Measurements from ENCODE around the gene PRKD2.

The PRKD2 gene

GRCh38 chr19:46720503-46721239 is 3.8 kb upstream of the PRKD2 start:
- TF ChIP-seq PAX5 (IDR thresholded peaks at IDR 0.05; ENCODE audit: insufficient read depth, low read length, severe bottlenecking) = no peak
- no peak for TF ChIP-seq POU2F2 (IDR thresholded peaks at IDR 0.05; ENCODE audit: low read depth, low read length)
- TF ChIP-seq POLR2AphosphoS5 (IDR thresholded peaks at IDR 0.05; ENCODE audit: low read depth, low read length) = no peak
- no peak for TF ChIP-seq SPI1 (IDR thresholded peaks at IDR 0.05; ENCODE audit: low read depth, low read length)
- no peak for TF ChIP-seq POLR2A (IDR thresholded peaks at IDR 0.05; ENCODE audit: low read depth, low read length)
- no peak for TF ChIP-seq TAF1 (IDR thresholded peaks at IDR 0.05; ENCODE audit: low read depth, low read length)
- DNase-seq (ENCODE audit: insufficient read length, low spot score) = no peak
- FAIRE-seq = no peak

- TF ChIP-seq PAX5 (IDR thresholded peaks at IDR 0.05; ENCODE audit: insufficient read depth, low read length, severe bottlenecking) (no peak), SPI1 (IDR thresholded peaks at IDR 0.05; ENCODE audit: low read depth, low read length) (no peak)
- no peak for FAIRE-seq
- DNase-seq (ENCODE audit: insufficient read length, low spot score) = no peak
Observed at GRCh38 chr19:46719629-46720502, 3.0 kb upstream of the PRKD2 start.

GRCh38 chr19:46718934-46719622 is 2.2 kb upstream of the PRKD2 start:
- DNase-seq (ENCODE audit: insufficient read length, low spot score) = peak; percentile 66
- peak; percentile 97 for FAIRE-seq
- no peak for TF ChIP-seq TAF1 (IDR thresholded peaks at IDR 0.05; ENCODE audit: low read depth, low read length)
- peak; percentile 44 for TF ChIP-seq PAX5 (IDR thresholded peaks at IDR 0.05; ENCODE audit: insufficient read depth, low read length, severe bottlenecking)
- TF ChIP-seq POLR2AphosphoS5 (IDR thresholded peaks at IDR 0.05; ENCODE audit: low read depth, low read length) = no peak
- TF ChIP-seq POLR2A (IDR thresholded peaks at IDR 0.05; ENCODE audit: low read depth, low read length) = 0 out of 2 replicates have a peak, but pooled peaks have one; percentile 36
- TF ChIP-seq POU2F2 (IDR thresholded peaks at IDR 0.05; ENCODE audit: low read depth, low read length) = no peak; the same call in 1 of the 2 replicates
- TF ChIP-seq SPI1 (IDR thresholded peaks at IDR 0.05; ENCODE audit: low read depth, low read length) = no peak

- DNase-seq (ENCODE audit: insufficient read length, low spot score) = peak; percentile 68
- peak; percentile 95 for FAIRE-seq
- TF ChIP-seq POLR2AphosphoS5 (IDR thresholded peaks at IDR 0.05; ENCODE audit: low read depth, low read length) = peak; percentile 42; the same call in 1 of the 2 replicates
- TF ChIP-seq TAF1 (IDR thresholded peaks at IDR 0.05; ENCODE audit: low read depth, low read length) = 0 out of 2 replicates have a peak, but pooled peaks have one; percentile 47
- TF ChIP-seq SPI1 (IDR thresholded peaks at IDR 0.05; ENCODE audit: low read depth, low read length) = peak; percentile 70
- no peak for TF ChIP-seq PAX5 (IDR thresholded peaks at IDR 0.05; ENCODE audit: insufficient read depth, low read length, severe bottlenecking)
- peak; percentile 72 for TF ChIP-seq POU2F2 (IDR thresholded peaks at IDR 0.05; ENCODE audit: low read depth, low read length)
- TF ChIP-seq POLR2A (IDR thresholded peaks at IDR 0.05; ENCODE audit: low read depth, low read length) = no peak
Observed at GRCh38 chr19:46718157-46718933, 1.4 kb upstream of the PRKD2 start.

- FAIRE-seq (no peak), DNase-seq (ENCODE audit: insufficient read length, low spot score) (no peak)
- TF ChIP-seq SPI1 (IDR thresholded peaks at IDR 0.05; ENCODE audit: low read depth, low read length) = no peak
- no peak for TF ChIP-seq PAX5 (IDR thresholded peaks at IDR 0.05; ENCODE audit: insufficient read depth, low read length, severe bottlenecking)
- TF ChIP-seq POLR2A (IDR thresholded peaks at IDR 0.05; ENCODE audit: low read depth, low read length) = no peak
- no peak for TF ChIP-seq TAF1 (IDR thresholded peaks at IDR 0.05; ENCODE audit: low read depth, low read length)
- TF ChIP-seq POU2F2 (IDR thresholded peaks at IDR 0.05; ENCODE audit: low read depth, low read length) = no peak
- TF ChIP-seq POLR2AphosphoS5 (IDR thresholded peaks at IDR 0.05; ENCODE audit: low read depth, low read length) = no peak
Observed at GRCh38 chr19:46717716-46718143, 816 bp upstream of the PRKD2 start.

- FAIRE-seq (no peak), DNase-seq (ENCODE audit: insufficient read length, low spot score) (no peak)
Observed at GRCh38 chr19:46716672-46717033, 261 bp downstream of the PRKD2 start.

GRCh38 chr19:46715975-46716671 is 791 bp downstream of the PRKD2 start:
- DNase-seq (ENCODE audit: insufficient read length, low spot score) (no peak), FAIRE-seq (peak; percentile 45)
- no peak for TF ChIP-seq POLR2A (IDR thresholded peaks at IDR 0.05; ENCODE audit: low read depth, low read length)
- no peak for TF ChIP-seq PAX5 (IDR thresholded peaks at IDR 0.05; ENCODE audit: insufficient read depth, low read length, severe bottlenecking)
- TF ChIP-seq POU2F2 (IDR thresholded peaks at IDR 0.05; ENCODE audit: low read depth, low read length) = no peak
- no peak for TF ChIP-seq TAF1 (IDR thresholded peaks at IDR 0.05; ENCODE audit: low read depth, low read length)
- TF ChIP-seq SPI1 (IDR thresholded peaks at IDR 0.05; ENCODE audit: low read depth, low read length) = no peak
- no peak for TF ChIP-seq POLR2AphosphoS5 (IDR thresholded peaks at IDR 0.05; ENCODE audit: low read depth, low read length)

More at GRCh38 chr19:46716672-46717033, 261 bp downstream of the PRKD2 start:
- TF ChIP-seq POLR2AphosphoS5 (IDR thresholded peaks at IDR 0.05; ENCODE audit: low read depth, low read length) (no peak), SPI1 (IDR thresholded peaks at IDR 0.05; ENCODE audit: low read depth, low read length) (no peak), POU2F2 (IDR thresholded peaks at IDR 0.05; ENCODE audit: low read depth, low read length) (no peak), POLR2A (IDR thresholded peaks at IDR 0.05; ENCODE audit: low read depth, low read length) (no peak), TAF1 (IDR thresholded peaks at IDR 0.05; ENCODE audit: low read depth, low read length) (no peak), PAX5 (IDR thresholded peaks at IDR 0.05; ENCODE audit: insufficient read depth, low read length, severe bottlenecking) (no peak)

GRCh38 chr19:46715620-46715974 is 1.3 kb downstream of the PRKD2 start:
- DNase-seq (ENCODE audit: insufficient read length, low spot score) = no peak
- TF ChIP-seq POLR2A (IDR thresholded peaks at IDR 0.05; ENCODE audit: low read depth, low read length) (no peak), PAX5 (IDR thresholded peaks at IDR 0.05; ENCODE audit: insufficient read depth, low read length, severe bottlenecking) (no peak), SPI1 (IDR thresholded peaks at IDR 0.05; ENCODE audit: low read depth, low read length) (no peak), TAF1 (IDR thresholded peaks at IDR 0.05; ENCODE audit: low read depth, low read length) (no peak), POU2F2 (IDR thresholded peaks at IDR 0.05; ENCODE audit: low read depth, low read length) (no peak), POLR2AphosphoS5 (IDR thresholded peaks at IDR 0.05; ENCODE audit: low read depth, low read length) (no peak)
- FAIRE-seq = no peak

All from GM12891 (cell line).